SK-MEL-5 (cell line): Measurements from ENCODE around the gene DRC1. TPM values are rescaled to one million over a fixed set of nuclear protein-coding genes. Genes with fewer than 3 reads are reported as not detected.

Source experiments
- DNase-seq: peaks from one replicate; pipeline ENCODE4 v3.0.0-alpha.2; 2016; ENCODE audit warnings: low read depth, low spot score
- in situ Hi-C: cut with HindIII; loops from 2 replicates; pipeline ENCODE4 v1.10.0; 2016; ENCODE audit warnings: low sequenced_read_pairs, high pct_unique_total_duplicates, low pct_unique_long_range_greater_than_20kb
- total RNA-seq: library from RNA; depleted of rRNA; stranded (reverse); fragments of >200 nt; shearing (Covaris generic); gene quantifications from 2 replicates; pipeline ENCODE4 v1.2.3, GENCODE V29; 2014

The DRC1 gene
- total RNA-seq, 1 experiment from 2014 or later = not detected

GRCh38 chr2:26430826-26431225, 29.1 kb downstream of the DRC1 start:
- no peak for DNase-seq
- in situ Hi-C loops = no loop called here

- in situ Hi-C loops = no loop called here
- DNase-seq = no peak
Measured at GRCh38 chr2:26432363-26432762, 30.6 kb downstream of the DRC1 start.

- peak; percentile 72 for DNase-seq
- in situ Hi-C loops = no loop called here
Measured at GRCh38 chr2:26432859-26433258, 31.1 kb downstream of the DRC1 start.

DNA sequence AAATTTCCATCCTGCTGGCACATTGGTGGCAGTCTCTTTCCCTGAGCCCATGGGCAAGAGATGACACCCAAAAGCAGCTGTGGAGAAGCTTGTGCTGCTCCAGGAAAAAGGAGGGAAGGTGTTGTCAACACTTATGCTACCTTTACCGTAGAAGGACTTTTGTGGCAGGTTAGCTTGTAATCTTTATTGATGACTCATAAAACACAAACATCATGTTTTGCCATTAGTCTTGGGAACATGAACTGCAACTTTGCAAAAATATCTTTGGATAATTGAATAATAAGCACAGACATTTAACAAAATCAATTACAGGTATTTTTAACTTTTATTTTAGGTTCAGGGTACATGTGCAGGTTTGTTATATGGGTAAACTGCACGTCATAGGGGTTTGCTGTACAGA, 33.4 kb downstream of the DRC1 start:
- in situ Hi-C loops = no loop called here
- no peak for DNase-seq

- DNase-seq = no peak
- in situ Hi-C loops = no loop called here
Measured at GRCh38 chr2:26438526-26438925, 36.8 kb downstream of the DRC1 start.

DNA sequence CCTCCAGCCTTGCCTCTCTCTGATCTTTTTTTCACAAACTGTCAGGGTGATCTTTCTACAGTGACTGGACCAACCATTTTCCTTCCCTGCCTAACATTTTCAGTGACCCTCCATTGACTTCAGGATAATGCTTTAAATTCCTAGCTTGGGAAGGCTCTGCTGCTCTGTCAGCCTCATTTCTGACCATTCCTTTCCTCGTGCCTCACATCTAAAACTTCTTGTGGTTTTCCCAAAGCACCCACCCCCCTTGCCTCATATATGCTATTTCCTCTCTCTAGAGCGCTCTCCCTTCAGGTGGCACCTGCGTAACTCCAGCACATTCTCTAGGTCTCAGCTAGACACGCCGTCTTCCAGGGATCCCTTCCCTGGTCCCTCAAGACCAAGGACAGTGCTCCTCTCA, 37.2 kb downstream of the DRC1 start:
- in situ Hi-C loops = no loop called here
- no peak for DNase-seq

DNA sequence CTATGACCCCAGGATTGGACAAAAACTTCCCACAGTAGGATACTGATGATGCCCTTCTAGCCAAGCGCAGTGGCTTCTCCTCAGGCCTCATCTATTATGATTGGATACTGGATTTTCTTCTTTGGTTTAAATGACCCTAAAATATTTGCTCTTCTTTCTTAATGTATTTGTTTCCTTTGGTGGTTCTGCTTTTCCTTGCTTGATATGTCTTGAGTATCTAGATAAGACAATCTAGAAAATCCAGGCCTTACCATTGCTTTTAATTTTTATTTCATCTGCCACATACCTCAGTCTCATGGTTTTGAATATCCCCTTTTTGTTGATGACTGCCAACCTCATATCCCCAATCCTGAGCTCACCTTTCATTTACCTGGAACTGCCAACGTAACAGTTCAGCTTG, 40.6 kb downstream of the DRC1 start:
- in situ Hi-C loops = no loop called here
- no peak for DNase-seq

DNA sequence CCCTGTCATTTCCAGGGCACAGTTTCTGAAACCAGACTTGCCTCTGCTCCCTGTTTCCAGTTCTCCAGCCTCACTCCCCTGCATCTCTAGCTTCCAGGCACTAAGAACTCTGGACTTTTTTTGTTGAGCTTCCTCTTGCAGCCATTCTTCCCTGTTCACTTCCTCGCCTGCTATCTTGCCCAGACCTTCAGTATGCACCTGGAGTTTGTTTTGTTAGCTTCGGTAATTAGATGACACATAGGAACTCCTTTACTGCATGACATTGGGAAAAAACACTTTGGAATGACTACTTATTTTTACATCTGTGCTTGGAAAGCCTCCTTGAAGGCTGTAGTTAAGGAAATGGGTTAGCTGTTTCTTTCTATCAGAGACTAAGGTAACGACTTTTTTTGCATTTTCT, 41.0 kb downstream of the DRC1 start:
- in situ Hi-C loops = no loop called here
- DNase-seq = no peak

DNA sequence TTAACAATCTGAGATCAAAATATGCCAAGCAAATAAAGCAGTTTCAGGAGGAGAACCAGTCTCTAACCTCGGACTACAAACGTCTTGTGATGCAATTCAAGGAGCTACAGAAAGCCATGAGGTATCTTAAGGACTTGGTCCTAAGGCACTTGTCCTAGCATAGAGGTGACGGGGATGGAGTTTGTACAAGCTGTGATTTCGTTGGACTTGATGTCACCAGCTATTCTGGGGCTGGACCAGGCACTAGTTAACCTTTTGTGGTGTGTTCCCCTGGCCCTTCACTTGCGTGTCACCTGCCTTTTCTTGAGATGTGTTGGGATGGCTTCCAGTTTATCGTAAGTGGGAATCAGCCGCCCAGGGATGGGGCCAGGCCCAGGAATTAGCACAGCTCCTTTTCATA, 42.5 kb downstream of the DRC1 start:
- in situ Hi-C loops = no loop called here

GRCh38 chr2:26448651-26449050, 46.9 kb downstream of the DRC1 start:
- no peak for DNase-seq

More for the DNA sequence above, 42.5 kb downstream of the DRC1 start:
- DNase-seq = no peak

GRCh38 chr2:26449278-26450030, 47.7 kb downstream of the DRC1 start:
- no peak for DNase-seq
- in situ Hi-C loops = no loop called here

More at GRCh38 chr2:26448651-26449050, 46.9 kb downstream of the DRC1 start:
- in situ Hi-C loops = no loop called here

DNA sequence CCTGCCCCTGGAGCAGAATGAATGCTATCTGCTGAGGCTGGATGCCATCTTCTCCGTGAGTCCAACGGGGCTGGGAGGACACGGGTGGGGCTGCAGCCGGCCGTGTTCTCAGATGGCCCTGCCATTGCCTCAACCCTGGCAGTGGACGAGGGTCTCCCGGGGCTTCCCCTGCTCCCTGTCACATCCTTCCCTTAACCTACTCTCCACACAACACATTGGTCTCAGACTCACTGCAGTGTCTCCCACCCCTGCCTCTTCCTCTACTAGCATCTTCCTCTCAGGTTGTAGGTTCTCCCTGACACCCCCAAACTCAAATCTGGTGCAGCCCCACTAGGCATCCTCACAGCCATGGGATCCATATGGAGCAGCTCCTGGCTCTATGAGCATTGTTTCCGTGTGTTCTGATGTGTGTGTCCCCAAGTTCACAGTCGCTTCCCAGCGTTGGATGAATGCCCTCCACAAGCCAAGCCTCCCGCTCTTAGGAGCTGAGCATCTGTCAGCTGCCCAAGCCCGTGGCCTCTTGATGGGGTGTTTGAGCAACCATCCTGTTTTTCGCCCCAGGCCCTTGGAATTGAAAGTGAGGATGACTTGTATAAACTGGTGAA, 48.4 kb downstream of the DRC1 start:
- in situ Hi-C loops = no loop called here
- no peak for DNase-seq

- in situ Hi-C loops = no loop called here
- DNase-seq = no peak
Measured at GRCh38 chr2:26451700-26452099, 50.0 kb downstream of the DRC1 start.

DNA sequence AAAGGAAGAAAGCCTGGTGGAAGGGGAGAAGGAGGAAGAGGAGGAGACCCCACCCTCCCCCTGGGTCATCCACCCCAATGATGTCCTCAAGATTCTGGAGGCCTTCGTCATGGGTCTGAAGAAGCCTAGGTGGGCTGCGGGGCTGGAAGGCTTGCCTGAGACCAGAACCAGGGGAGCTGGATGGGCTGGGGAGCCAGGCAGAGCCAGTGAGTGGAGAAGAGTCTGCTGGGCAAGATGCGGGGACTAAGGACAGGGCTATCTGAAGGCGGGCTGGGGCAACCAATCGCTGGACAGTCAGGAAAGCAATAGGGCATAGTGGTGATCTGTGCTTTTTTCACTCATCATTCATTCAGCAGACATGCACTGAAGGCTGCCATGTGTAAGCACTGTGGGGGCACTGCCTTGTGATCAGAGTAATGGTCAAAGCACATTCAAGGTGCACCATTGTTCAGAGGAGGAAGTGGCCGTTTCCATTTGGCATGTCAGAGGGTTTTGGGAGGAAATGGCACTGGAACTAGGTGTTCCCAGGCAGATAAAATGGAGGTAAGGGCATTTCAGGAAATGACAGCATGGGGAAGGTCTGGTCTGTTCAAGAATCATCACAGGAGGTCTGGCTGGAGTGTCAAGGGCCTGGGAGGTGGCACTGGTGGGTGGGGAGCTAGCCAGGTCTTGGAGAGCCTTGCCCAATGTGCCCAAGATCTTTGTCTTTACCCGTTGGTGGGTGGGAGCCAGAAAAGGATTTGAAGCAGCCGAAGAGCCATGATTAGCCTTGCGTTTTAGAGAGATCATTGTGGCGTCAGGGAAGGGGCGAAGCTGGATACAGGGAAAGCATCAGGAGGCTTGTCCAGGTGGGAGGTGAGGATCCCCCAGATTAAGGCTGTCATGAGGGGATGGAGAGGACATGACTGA, 52.0 kb downstream of the DRC1 start:
- in situ Hi-C loops = no loop called here
- DNase-seq = no peak

- in situ Hi-C loops = no loop called here
- no peak for DNase-seq
Measured at GRCh38 chr2:26454561-26455001, 52.9 kb downstream of the DRC1 start.

GRCh38 chr2:26455037-26455669, 53.4 kb downstream of the DRC1 start:
- in situ Hi-C loops = no loop called here
- DNase-seq = no peak

DNA sequence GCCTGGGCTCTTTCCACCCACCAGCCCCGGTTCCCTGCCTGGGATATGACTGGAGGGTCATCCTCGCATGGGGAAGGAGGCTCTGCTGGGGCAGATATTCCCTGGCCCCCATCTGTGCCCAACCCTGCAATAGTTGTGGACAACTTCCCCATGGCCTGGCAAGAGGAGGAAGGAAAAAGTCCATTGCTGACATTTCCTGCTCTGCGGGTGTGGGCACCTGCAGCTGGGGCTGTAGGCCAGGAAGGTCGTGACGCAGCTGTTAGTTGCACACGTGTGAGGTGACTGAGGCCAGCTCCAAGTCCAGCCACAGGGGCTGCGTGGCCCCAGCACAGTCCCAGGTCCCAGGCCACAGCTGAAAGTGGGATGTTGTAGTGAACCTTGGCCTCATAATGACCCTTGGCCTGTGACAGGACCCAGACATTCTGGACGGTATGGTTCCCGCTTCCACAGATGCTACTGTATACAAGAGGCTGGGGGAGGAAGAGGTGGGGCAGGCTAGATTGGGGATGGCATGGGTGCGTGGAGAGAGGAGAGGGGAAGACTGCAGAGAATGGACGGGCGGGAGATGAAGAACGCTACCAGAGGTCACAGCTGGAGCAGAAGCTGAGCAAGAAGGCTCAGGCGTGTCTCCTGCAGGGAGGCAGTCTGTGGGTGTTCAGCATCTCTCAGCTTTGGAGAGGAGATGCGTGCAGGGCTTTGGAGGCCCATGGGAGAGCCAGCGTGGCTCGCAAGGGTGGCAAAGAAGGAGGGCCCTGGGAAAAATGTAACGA, 54.1 kb downstream of the DRC1 start:
- in situ Hi-C loops = no loop called here

More for the DNA sequence above, 54.1 kb downstream of the DRC1 start:
- DNase-seq = no peak
